ENCODE results near the gene TNFRSF12A. TPM values are rescaled to one million over a fixed set of nuclear protein-coding genes. Genes with fewer than 3 reads are reported as not detected.

Gene TNFRSF12A
- total RNA-seq, 1 donor from 2014 or later, result 914 TPM

GRCh38 chr16:2973605-2974318 lies 46.4 kb upstream of the TNFRSF12A start:
- DNase-seq (ENCODE audit: low spot score in 2 of 2), result no peak
- intact Hi-C loops (cut with DNase I), result no loop called here
- H3K9me3 ChIP-seq, result no peaks in the 10 kb centered on the region
- no peak overlapping the region for H3K4me3 ChIP-seq
- no peaks in the 10 kb centered on the region for H3K27me3 ChIP-seq
- TF ChIP-seq CTCF (IDR thresholded peaks at IDR 0.05), result no peak
- H3K4me1 ChIP-seq, result peaks cover 3 to 12% of the 10 kb centered on the region in 2 donors
- no peak overlapping the region for H3K27ac ChIP-seq
- no peaks in the 10 kb centered on the region for H3K36me3 ChIP-seq

GRCh38 chr16:2974319-2975056 lies 45.7 kb upstream of the TNFRSF12A start:
- DNase-seq (ENCODE audit: low spot score in 2 of 2), result no peak
- no peaks in the 10 kb centered on the region for H3K9me3 ChIP-seq
- H3K27me3 ChIP-seq, result no peaks in the 10 kb centered on the region
- TF ChIP-seq CTCF (IDR thresholded peaks at IDR 0.05), result no peak
- H3K27ac ChIP-seq, result no peak overlapping the region
- H3K4me1 ChIP-seq, result peaks cover 2 to 9% of the 10 kb centered on the region in 2 donors
- H3K4me3 ChIP-seq, result no peak overlapping the region
- H3K36me3 ChIP-seq, result no peaks in the 10 kb centered on the region
- intact Hi-C loops (cut with DNase I), result no loop called here

GRCh38 chr16:2975161-2975795 lies 44.9 kb upstream of the TNFRSF12A start:
- no peak for DNase-seq (ENCODE audit: low spot score in 2 of 2)
- Histone ChIP-seq H3K27me3 (no peaks in the 10 kb centered on the region), H3K27ac (no peak overlapping the region), H3K4me3 (no peak overlapping the region), H3K9me3 (no peaks in the 10 kb centered on the region), H3K36me3 (no peaks in the 10 kb centered on the region), H3K4me1 (peaks cover 5 to 7% of the 10 kb centered on the region in 2 donors)
- TF ChIP-seq CTCF (IDR thresholded peaks at IDR 0.05), result no peak
- intact Hi-C loops (cut with DNase I), result no loop called here

- DNase-seq (ENCODE audit: low spot score in 2 of 2), result no peak
- Histone ChIP-seq H3K9me3 (no peaks in the 10 kb centered on the region), H3K4me1 (peaks cover 5 to 12% of the 10 kb centered on the region in 2 donors), H3K27me3 (no peaks in the 10 kb centered on the region), H3K36me3 (no peaks in the 10 kb centered on the region), H3K27ac (no peak overlapping the region), H3K4me3 (no peak overlapping the region)
- no peak for TF ChIP-seq CTCF (IDR thresholded peaks at IDR 0.05)
- intact Hi-C loops (cut with DNase I), result no loop called here
These were observed 44.0 kb upstream of the TNFRSF12A start for GRCh38 chr16:2976201-2976600.

GRCh38 chr16:2976673-2977072 lies 43.5 kb upstream of the TNFRSF12A start:
- TF ChIP-seq CTCF (IDR thresholded peaks at IDR 0.05), result no peak
- intact Hi-C loops (cut with DNase I), result no loop called here
- no peaks in the 10 kb centered on the region for H3K9me3 ChIP-seq
- no peaks in the 10 kb centered on the region for H3K27me3 ChIP-seq
- no peak overlapping the region for H3K4me3 ChIP-seq
- peaks cover 5 to 12% of the 10 kb centered on the region in 2 donors for H3K4me1 ChIP-seq
- no peaks in the 10 kb centered on the region for H3K36me3 ChIP-seq
- no peak overlapping the region for H3K27ac ChIP-seq
- DNase-seq (ENCODE audit: low spot score in 2 of 2), result no peak

Data from ascending aorta (tissue), 2 donors.